MV-4-11 (cell line): ENCODE results near the gene PLK2.

ENCODE experiments used
- DNase-seq: peaks from one replicate; lab custom pipeline; 2025; lab: John Stamatoyannopoulos, UW

PLK2 gene

DNA sequence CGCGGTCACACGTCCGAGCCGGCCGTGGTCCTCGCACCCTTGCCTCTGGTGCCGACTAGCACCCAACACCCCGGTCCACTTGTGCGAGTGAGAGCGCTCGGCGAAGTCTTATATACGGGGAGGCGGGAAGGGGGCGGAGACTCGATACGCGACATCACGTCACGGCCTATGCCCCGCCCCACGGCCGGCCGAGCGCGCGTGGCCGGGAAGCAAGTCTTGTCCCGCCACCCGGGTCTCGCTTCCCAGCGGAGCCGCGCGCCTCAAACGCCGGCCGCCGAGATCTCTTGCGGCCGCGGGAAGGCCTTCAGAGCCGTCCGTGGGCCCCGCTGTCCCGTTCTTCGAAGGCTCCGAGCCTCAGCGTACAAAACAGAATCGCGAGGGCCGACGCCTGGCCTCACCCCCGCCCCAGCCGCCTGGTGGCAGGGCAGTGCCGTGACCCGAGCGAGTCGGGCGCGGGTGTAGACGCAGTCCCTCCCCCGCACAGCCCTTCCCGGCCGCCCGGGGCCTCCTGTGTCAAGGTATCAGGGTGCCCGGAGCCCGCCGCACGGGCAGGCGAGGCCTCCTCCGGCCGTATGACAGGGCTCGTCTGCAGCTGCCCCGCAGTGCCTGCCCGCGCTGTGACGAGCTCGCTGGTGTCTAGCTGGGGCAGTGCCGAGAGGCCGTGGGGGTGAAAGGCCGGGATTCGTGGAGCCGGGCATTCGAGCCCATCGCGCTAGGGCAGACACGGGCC is at the start of gene PLK2:
TSS of gene PLK2 (minus strand) at position 85 of the 730 bp plus-strand sequence. CDS start 127 bp downstream, outside the sequence.
- DNase-seq = peak; percentile 75

GRCh38 chr5:58507715-58508114 is 47.8 kb upstream of the PLK2 start:
- peak; percentile 77 for DNase-seq

- DNase-seq = peak; percentile 88
Measured at GRCh38 chr5:58505971-58506640, 46.2 kb upstream of the PLK2 start.

- peak; percentile 51 for DNase-seq
Measured at GRCh38 chr5:58505502-58505901, 45.6 kb upstream of the PLK2 start.

DNA sequence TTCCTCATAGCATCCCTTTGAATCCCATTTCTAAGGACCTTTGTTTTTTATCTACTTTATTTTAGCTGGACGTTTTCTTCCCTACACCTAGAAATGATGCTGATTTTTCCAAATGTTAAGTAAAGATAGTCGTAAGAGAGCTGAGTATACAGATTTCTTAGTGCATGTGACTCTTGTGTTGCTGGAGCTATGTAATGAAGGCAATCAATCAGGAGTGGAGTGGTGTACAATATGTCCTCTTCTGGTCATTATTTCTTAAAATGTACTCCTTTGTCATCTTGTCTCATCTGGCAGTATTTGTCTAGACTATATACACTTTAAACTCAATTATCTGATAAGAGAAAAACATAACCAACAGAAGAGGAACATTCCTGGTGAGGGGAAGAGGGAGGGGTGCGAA is 44.9 kb upstream of the PLK2 start:
- no peak for DNase-seq

DNA sequence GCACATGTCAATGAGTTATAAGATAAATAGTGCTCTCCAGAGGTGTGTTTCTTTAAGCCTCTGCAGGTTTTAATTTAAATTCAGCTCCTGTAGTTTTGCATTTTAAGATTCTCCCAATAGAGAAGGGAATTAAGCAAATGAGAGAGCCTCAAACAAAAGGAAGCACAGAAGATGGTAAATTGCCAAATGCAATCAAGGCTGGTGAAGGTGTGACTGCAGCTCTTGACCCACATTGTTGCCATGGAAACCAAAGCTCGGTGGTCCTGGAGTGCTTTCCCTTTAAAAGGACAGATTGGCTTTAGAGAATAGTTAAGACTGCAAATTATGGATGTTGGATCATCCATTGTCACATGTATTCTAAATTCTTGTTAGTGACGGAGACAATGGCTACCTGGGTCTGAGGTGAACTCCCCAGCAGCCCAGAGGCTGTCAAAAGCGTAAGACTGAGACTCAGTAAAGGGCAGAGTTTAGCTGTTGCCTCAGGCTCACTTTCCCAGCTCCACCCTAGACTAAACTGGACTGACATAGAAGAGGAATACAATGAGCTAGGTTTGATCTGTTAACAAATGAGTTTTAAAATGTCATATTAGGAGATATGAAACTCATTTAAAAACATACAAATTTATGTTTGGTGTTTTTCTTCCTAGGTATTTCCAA is 43.6 kb upstream of the PLK2 start:
- DNase-seq = no peak

GRCh38 chr5:58501778-58502417 is 42.0 kb upstream of the PLK2 start:
- no peak for DNase-seq

- DNase-seq = no peak
Measured at GRCh38 chr5:58499941-58500340, 40.1 kb upstream of the PLK2 start.

GRCh38 chr5:58499231-58499630 is 39.3 kb upstream of the PLK2 start:
- DNase-seq = no peak

GRCh38 chr5:58498340-58498942 is 38.6 kb upstream of the PLK2 start:
- DNase-seq = no peak

DNA sequence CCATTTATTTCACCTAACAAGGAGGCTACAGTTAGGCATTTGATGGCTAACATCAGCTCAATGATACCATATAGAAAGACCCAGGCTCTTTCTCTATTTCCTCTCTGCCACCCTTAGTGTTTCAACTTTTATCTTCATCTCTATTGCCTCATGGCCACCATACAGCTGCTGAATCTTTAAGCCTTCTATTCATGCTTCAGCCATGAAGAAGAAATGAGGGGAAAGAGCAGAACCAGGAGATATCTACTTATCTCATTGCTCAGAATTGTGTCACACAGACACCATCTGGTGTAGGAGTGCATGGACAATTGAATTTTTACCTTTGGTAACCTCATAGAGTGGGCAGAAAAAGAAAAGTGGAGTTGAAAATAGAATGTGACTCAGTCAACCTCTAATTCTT is 38.0 kb upstream of the PLK2 start:
- DNase-seq = no peak

DNA sequence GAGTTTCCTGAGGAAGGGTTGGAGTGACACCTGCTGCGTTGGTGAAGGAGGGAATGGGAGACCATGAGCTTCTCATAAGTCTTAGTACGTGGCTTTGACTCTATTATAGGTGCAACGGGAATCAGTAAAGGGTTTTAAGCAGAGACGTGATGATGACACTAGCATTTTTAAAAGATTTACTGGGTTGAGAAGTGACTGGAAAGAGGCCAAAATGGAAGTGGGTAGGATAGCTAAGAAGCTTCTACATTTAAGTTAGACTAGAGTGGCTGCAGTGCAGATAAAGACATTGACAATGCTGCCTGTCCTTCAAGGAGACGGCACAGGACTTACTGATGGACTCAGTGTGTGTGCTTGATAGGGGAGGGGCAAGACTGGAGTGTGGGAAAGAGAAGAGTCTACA is 37.5 kb upstream of the PLK2 start:
- no peak for DNase-seq

GRCh38 chr5:58496488-58496887 is 36.6 kb upstream of the PLK2 start:
- no peak for DNase-seq

GRCh38 chr5:58493141-58493540 is 33.3 kb upstream of the PLK2 start:
- DNase-seq = no peak

GRCh38 chr5:58491216-58491892 is 31.5 kb upstream of the PLK2 start, which contains the start of gene GAPT:
GAPT (plus strand) TSS chr5:58491435; CDS start chr5:58494537, 3,102 bp downstream.
- peak; percentile 94 for DNase-seq

DNA sequence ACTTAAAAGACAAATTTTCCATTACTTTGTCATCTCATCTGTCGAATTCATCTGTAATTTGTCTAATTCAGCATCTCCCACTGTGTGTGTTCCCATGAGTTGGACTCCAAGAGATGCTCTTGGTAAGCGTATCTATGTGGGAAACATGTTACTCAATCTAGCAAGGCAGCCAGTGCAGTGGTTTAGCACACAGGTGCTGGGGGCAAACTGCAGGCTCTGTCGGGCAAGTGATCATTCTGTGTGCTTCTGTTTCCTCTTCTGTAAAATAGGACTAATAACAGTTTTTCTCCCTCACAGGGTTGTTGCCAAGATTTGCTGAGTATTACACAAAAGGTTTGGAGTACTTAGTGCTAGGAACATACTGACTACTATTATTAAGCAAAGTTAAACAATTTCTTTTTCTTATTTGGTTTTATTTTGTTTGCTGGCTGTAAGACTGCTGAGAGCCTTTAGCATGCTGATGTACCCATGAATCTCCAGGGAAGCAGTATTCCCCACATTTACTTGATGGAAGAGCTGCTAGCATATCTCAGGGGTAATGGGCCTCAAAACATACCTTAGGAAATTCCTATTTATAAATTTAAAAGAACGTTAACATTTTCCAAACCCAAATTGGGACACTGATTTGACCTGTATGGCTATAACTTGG is 30.6 kb upstream of the PLK2 start:
- peak; percentile 64 for DNase-seq

DNA sequence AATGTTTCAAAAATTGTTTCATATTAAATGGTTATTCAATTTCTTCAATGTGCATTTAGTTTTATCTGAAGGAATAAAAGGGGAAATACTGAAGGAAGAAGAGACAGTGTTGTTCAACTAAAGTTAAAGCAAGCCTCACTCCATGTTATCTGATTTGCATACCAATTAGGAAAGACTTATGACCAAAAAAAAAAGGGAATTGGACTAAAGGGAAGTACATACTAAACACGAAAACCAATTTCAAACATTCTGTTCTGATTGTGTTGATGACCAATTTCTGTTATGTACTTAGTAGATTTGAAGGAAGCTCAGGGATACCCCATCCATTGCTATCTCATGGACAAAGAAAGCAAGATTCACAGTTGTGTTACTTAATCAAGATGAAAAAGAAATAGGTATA is 26.4 kb upstream of the PLK2 start:
- DNase-seq = peak; percentile 74

DNA sequence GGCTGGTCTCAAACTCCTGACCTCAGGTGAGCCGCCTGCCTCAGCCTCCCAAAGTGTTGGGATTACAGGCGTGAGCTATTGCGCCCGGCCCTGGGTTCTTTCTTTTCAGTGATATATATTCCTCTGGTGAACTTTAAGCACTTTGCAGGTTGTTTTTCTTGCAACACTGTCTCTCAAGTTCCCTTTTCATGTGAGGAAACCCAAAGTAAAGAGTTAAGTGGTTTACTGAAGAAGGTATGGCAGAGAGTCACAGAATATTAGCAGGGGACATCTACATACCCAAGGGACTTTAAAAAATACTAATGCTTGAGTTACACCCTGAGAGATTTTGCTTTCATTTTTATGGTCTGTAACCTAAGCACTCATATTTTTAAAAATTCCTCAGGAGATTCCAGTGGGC is 24.6 kb upstream of the PLK2 start:
- peak; percentile 48 for DNase-seq

GRCh38 chr5:58482536-58482935 is 22.6 kb upstream of the PLK2 start:
- no peak for DNase-seq

DNA sequence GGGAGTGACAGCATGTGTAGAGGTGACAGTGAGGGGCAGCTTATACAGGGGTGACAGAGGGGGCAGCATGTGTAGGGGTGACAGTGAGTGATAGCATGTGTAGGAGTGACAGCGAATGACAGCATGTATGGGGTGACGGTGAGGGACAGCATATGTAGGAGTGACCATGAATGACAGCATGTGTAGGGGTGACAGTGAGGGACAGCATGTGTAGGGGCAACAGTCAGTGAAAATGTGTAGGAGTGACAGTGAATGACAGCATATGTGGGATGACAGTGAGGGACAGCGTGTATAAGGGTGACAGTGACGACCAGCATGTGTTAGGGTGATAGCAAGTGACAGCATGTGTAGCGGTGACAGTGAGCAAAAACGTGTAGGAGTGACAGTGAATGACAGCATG is 21.9 kb upstream of the PLK2 start:
- DNase-seq = no peak

- DNase-seq = no peak
Measured at GRCh38 chr5:58481066-58481676, 21.3 kb upstream of the PLK2 start.
